Parathyroid adenoma (tissue), 2 donors: Measurements from ENCODE around the gene NEK2.

ENCODE experiments used
- H2AFZ ChIP-seq: fragments of 300-600 bp; sonication (generic); one replicate; pipeline ENCODE4 v1.7.0; 2017; ENCODE audit warnings: antibody characterized with exemption, mild to moderate bottlenecking
- H3K27ac ChIP-seq: fragments of 300-600 bp; sonication (generic); one replicate; pipeline ENCODE4 v1.7.0; 2017
- H3K27me3 ChIP-seq: fragments of 300-600 bp; sonication (generic); one replicate; pipeline ENCODE4 v1.7.0; 2017; ENCODE audit warnings: low read length; ENCODE audit not compliant: control insufficient read depth, insufficient read depth
- H3K36me3 ChIP-seq: fragments of 300-600 bp; sonication (generic); one replicate; pipeline ENCODE4 v1.7.0; 2017; ENCODE audit warnings: low read length; ENCODE audit not compliant: control insufficient read depth, insufficient read depth
- H3K4me1 ChIP-seq: fragments of 300-600 bp; sonication (generic); one replicate; pipeline ENCODE4 v1.7.0; 2017; ENCODE audit warnings: control low read depth
- H3K4me2 ChIP-seq: fragments of 300-600 bp; sonication (generic); one replicate; pipeline ENCODE4 v1.7.0; 2017; ENCODE audit warnings: low read length
- H3K4me3 ChIP-seq: fragments of 300-600 bp; sonication (generic); one replicate; pipeline ENCODE4 v1.7.0; 2017; ENCODE audit warnings: low read depth, low read length
- H3K79me2 ChIP-seq: fragments of 300-600 bp; sonication (generic); one replicate; pipeline ENCODE4 v1.7.0; 2017; ENCODE audit warnings: control low read depth
- H3K9ac ChIP-seq: fragments of 300-600 bp; sonication (generic); one replicate; pipeline ENCODE4 v1.7.0; 2017; ENCODE audit warnings: mild to moderate bottlenecking
- H3K9me3 ChIP-seq: fragments of 300-600 bp; sonication (generic); one replicate; pipeline ENCODE4 v1.7.0; 2017; ENCODE audit warnings: low read length; ENCODE audit not compliant: control insufficient read depth
- CTCF ChIP-seq: fragments of 300-600 bp; sonication (generic); IDR thresholded peaks from one replicate; pipeline ENCODE4 v1.7.0; 2017; ENCODE audit warnings: antibody characterized with exemption, mild to moderate bottlenecking
- donor health status: primary hyperparathyroidism.

The NEK2 gene

GRCh38 chr1:211641942-211642341 is 33.5 kb downstream of the NEK2 start:
- H3K4me2 ChIP-seq: no peak overlapping the region
- no peaks in the 10 kb centered on the region for H3K27me3 ChIP-seq
- H2AFZ ChIP-seq: no peak overlapping the region
- no peak for TF ChIP-seq CTCF
- H3K9me3 ChIP-seq: no peaks in the 10 kb centered on the region
- H3K79me2 ChIP-seq: no peaks in the 10 kb centered on the region
- no peak overlapping the region for H3K9ac ChIP-seq
- H3K36me3 ChIP-seq: no peaks in the 10 kb centered on the region
- no peak overlapping the region for H3K27ac ChIP-seq
- H3K4me1 ChIP-seq: no peaks in the 10 kb centered on the region
- no peak overlapping the region for H3K4me3 ChIP-seq

GRCh38 chr1:211641044-211641800 is 34.2 kb downstream of the NEK2 start:
- no peaks in the 10 kb centered on the region for H3K36me3 ChIP-seq
- no peak overlapping the region for H2AFZ ChIP-seq
- no peak overlapping the region for H3K4me3 ChIP-seq
- TF ChIP-seq CTCF: no peak
- H3K27ac ChIP-seq: no peak overlapping the region
- H3K79me2 ChIP-seq: no peaks in the 10 kb centered on the region
- no peak overlapping the region for H3K9ac ChIP-seq
- H3K9me3 ChIP-seq: no peaks in the 10 kb centered on the region
- H3K27me3 ChIP-seq: no peaks in the 10 kb centered on the region
- H3K4me1 ChIP-seq: no peaks in the 10 kb centered on the region
- H3K4me2 ChIP-seq: no peak overlapping the region

- H3K27me3 ChIP-seq: no peaks in the 10 kb centered on the region
- no peaks in the 10 kb centered on the region for H3K4me1 ChIP-seq
- H3K36me3 ChIP-seq: no peaks in the 10 kb centered on the region
- no peak overlapping the region for H3K27ac ChIP-seq
- H3K4me2 ChIP-seq: no peak overlapping the region
- no peak overlapping the region for H3K4me3 ChIP-seq
- no peaks in the 10 kb centered on the region for H3K9me3 ChIP-seq
- no peak for TF ChIP-seq CTCF
- no peak overlapping the region for H2AFZ ChIP-seq
- no peak overlapping the region for H3K9ac ChIP-seq
- no peaks in the 10 kb centered on the region for H3K79me2 ChIP-seq
Measured at GRCh38 chr1:211640301-211640630, 35.2 kb downstream of the NEK2 start.

GRCh38 chr1:211639475-211640300 is 35.7 kb downstream of the NEK2 start:
- Histone ChIP-seq H3K36me3 (no peaks in the 10 kb centered on the region), H3K4me2 (no peak overlapping the region), H3K27ac (no peak overlapping the region), H3K9ac (no peak overlapping the region), H3K4me3 (no peak overlapping the region), H3K79me2 (no peaks in the 10 kb centered on the region), H2AFZ (no peak overlapping the region), H3K27me3 (no peaks in the 10 kb centered on the region), H3K9me3 (no peaks in the 10 kb centered on the region), H3K4me1 (no peaks in the 10 kb centered on the region)
- no peak for TF ChIP-seq CTCF
